Amniotic stem cell (primary cell): Measurements from ENCODE around the gene OTOP2.

Experiments
- DNase-seq: peaks from one replicate; lab custom pipeline; 2025; lab: John Stamatoyannopoulos, UW

Gene OTOP2

GRCh38 chr17:74924250-74924948 is at the start of gene OTOP2:
TSS of gene OTOP2 (plus strand) at chr17:74924273. CDS start at chr17:74924633, 360 bp downstream.
- DNase-seq = no peak

- no peak for DNase-seq
These were observed 49.4 kb upstream of the OTOP2 start for GRCh38 chr17:74874615-74875037.

GRCh38 chr17:74875155-74875976 is 48.7 kb upstream of the OTOP2 start:
- no peak for DNase-seq

DNA sequence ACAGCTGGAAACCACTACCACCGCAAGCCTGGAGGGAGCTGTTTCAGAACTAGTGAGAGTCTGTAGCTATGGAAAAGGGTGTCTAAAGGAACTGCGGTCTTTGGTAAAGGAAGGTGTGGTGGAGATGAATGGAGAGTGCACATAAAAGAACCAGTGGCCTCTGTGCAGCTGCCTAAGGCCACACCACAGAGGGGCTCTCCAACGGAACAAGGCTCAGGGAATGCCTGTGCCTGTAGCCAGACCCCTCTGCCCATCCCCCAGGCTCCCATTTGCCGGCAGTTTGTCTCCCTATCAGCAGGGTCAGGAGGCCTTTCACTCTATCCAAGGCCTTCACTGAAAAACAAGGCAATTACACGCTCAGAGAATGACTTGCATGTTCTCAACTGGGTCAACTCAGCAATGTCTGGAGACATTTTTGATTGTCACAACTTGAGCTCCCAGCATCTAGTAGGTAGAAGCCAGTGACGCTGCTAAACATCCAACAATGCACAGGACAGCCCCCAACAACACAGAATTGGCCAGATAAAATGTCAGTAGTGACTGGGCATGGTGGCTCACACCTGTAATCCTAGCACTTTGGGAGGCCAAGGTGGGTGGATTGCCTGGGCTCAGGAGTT is 48.0 kb upstream of the OTOP2 start:
- no peak for DNase-seq

- DNase-seq = no peak
These were observed 46.2 kb upstream of the OTOP2 start for GRCh38 chr17:74877592-74878548.

- DNase-seq = no peak
These were observed 45.4 kb upstream of the OTOP2 start for GRCh38 chr17:74878658-74879057.

- DNase-seq = no peak
These were observed 44.8 kb upstream of the OTOP2 start for GRCh38 chr17:74879308-74879707.

DNA sequence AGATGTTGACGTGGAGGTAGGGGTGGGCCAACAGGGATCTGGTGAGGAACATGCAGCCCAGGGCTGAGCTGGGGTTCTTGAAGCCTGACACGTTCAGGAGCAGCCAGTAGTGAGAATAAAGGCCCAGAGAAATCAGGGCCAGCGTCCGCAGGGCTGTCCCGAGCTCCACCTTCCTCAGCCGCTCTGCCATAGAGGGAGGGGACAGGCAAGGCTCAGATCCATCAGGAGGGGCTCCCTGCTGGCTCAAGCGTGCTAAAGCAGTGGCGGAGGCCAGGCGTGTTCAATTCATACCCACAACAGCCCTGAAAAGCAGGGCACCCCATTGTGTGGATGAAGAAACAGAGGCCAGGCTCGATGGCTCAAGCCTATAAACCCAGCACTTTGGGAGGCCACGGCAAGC is 43.0 kb upstream of the OTOP2 start:
- DNase-seq = no peak

GRCh38 chr17:74882517-74883240 is 41.4 kb upstream of the OTOP2 start:
- DNase-seq = no peak

DNA sequence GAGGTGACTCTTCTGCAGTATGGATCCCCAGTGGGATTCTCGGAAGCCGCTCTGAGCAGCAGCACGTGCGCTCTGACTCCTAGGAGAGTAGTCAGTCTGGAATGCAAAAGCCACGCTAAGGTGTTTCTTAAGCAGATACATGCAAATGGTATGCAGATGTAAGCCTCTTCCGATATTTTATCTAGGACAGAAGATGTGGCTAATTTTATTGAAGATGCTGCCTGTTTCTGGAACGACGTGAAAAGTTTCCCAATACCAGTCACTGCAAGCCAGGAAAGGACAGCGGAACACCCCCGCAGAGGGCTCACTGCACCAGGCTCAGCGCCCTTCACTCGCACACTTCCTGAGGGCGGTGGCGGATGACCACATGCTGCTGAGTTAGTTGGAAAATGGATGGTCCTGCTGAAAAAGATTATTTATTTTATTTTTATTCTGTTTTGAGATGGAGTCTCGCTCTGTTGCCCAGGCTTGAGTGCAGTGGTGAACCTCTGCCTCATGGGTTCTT is 40.8 kb upstream of the OTOP2 start:
- no peak for DNase-seq

GRCh38 chr17:74888469-74888868 is 35.6 kb upstream of the OTOP2 start:
- no peak for DNase-seq

GRCh38 chr17:74890554-74890953 is 33.5 kb upstream of the OTOP2 start:
- DNase-seq = no peak

GRCh38 chr17:74892013-74892841 is 31.8 kb upstream of the OTOP2 start:
- no peak for DNase-seq

DNA sequence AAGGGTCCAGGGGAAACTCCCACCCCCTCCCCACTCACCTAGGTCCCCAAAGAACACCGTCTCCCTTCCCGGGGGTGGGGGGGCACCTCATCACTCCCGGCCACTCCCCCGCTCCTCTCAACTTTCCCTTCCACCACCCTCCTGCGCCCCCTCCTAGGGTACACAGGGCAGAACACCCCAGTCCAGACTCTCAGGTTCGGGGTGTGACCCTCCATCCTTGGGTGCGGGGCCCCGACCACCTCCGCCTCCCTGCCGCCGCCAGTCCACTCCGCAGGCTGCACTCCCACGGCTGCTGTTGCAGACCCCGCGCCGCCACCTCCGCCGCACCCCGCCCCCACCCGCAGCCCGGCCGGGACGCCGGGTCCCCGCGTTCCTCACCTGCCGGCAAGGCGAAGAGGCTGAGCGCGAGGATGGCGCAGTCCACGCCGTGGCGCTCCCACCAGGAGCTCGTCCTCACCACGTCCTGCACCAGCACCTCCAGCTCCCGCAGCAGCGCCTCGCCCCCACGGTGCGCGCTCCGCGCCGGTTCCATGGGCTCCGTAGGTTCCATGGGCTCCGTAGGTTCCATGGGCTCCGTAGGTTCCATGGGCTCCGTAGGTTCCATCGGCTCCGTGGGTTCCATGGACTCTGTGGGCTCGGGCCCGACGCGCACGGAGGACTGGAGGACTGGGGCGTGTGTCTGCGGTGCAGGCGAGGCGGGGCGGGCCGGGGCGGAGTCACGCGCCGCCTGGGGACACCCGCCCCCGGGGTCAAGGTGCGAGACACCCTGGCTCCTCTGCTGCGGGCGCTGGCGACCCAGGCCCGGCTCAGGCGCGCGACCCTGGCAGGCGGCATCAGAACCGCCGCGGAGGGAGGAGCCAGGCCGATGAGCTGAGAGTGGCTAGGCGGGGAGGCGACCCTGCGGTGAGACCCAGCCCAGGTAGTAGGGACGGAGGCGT is 30.8 kb upstream of the OTOP2 start, which contains the start of gene FADS6:
TSS of gene FADS6 (minus strand) at position 660 of the 938 bp plus-strand sequence. CDS start at position 622, 38 bp downstream.
- DNase-seq = no peak

GRCh38 chr17:74893936-74894671 is 30.0 kb upstream of the OTOP2 start:
- no peak for DNase-seq

DNA sequence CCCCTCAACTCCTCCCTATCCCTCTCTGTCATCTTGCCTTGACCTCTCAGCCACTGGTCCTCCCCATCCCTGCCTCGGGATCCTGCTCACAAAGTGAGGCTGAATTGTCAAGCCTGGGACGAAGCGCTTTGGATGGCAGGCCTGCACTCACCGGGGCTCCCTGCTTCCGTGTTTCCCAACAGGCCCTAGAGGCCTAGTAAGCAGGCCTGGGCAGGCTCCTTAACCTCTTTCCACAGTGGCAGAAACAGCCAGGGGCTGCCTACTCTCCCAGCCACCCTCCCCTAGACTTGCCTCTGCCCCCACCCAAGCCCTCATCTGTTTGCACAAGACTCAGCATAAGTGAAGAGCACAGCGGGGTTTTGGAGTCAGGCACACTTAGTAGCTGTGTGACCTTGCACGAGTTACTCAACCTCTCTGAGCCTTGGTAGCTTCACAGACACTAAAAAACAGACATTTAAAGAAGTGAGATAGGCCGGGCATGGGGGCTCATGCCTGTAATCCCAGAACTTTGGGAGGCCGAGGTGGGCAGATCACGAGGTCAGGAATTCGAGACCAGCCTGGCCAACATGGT is 25.6 kb upstream of the OTOP2 start:
- DNase-seq = no peak

- DNase-seq = no peak
These were observed 23.9 kb upstream of the OTOP2 start for GRCh38 chr17:74900208-74900607.
